ENCODE measurements around the gene CATSPERD. TPM values are rescaled to one million over a fixed set of nuclear protein-coding genes. Genes with fewer than 3 reads are reported as not detected.
A peak's percentile ranks its signal among the peaks of the same experiment; 100 is the strongest.
"Not testable (repeated sequence)": the region's sequence is repeated elsewhere in the genome, so short reads cannot be mapped to it uniquely, and the experiment has no call there.

Gene CATSPERD
- polyA plus RNA-seq, 1 donor (not counting 4 experiments of a cell fraction or from before 2014, with no cell fraction given), result not detected

DNA sequence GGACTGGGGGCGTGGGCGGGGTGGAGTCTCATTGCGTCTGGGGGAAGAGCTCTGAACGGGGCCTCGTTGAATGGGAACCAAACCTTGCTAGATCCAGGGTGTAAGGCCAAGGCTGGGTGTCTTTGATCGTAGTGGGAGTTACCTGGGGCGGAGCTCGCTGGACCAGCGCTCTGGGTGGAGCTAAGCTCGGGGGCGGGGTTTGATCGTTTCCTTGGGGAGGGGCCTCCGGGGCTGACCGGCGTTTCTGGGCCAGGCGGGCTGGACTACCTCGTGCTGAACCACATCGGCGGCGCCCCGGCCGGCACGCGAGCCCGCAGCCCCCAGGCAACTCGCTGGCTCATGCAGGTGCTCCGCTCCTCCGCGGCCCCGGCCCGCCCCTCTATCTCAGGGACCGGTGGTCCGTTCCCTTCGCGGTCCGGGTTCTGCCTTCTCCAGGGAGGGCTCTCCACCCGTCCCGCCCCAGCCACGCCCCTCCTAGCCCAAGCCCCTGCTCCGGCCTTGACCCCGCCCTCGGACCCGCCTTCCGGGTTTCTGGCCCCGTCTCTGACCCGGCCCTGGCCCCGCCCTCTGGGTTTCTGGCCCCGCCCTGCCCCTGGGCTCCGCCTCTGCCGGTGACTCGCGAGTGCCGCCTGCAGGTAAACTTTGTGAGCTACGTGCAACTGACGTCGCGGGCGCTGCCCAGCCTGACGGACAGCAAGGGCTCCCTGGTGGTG is 33.6 kb upstream of the CATSPERD start:
- dilution Hi-C loops (cut with MboI; ENCODE audit: extremely low pct_ligation_motif_present, low sequenced_read_pairs), result no loop called here
- Histone ChIP-seq H3K27ac (ENCODE audit: control insufficient read depth, insufficient read depth, low read length) (peak overlapping the region; percentile 54), H3K9me3 (ENCODE audit: control insufficient read depth, low read depth, low read length) (no peaks in the 10 kb centered on the region), H3K36me3 (ENCODE audit: control insufficient read depth in 2 of 2, extremely low read depth in 1 of 2, insufficient read depth in 2 of 2, low read length in 2 of 2) (peaks cover 1 to 5% of the 10 kb centered on the region in 2 experiments), H3K4me3 (ENCODE audit: control insufficient read depth in 2 of 3, extremely low read depth in 1 of 3, insufficient read depth in 2 of 3, low read depth in 1 of 3, low read length in 3 of 3) (peak overlapping the region; percentile 52 to 69 (median 62)), H3K27me3 (ENCODE audit: control insufficient read depth, extremely low read depth, insufficient read depth, low read length) (no peaks in the 10 kb centered on the region), H3K9me1 (ENCODE audit: control insufficient read depth, extremely low read depth, insufficient read depth, low read length) (no peaks in the 10 kb centered on the region), H3K4me2 (ENCODE audit: control insufficient read depth, extremely low read depth, insufficient read depth, low read depth, low read length) (peak overlapping the region; percentile 60), H3K79me2 (ENCODE audit: control insufficient read depth, insufficient read depth, low read length) (peaks cover 17% of the 10 kb centered on the region), H4K20me1 (ENCODE audit: control insufficient read depth, extremely low read depth, insufficient read depth, low read length) (peaks cover 10% of the 10 kb centered on the region), H3K9ac (ENCODE audit: control insufficient read depth, extremely low read depth, insufficient read depth, low read length) (peak overlapping the region; percentile 71), H3K4me1 (ENCODE audit: control insufficient read depth, extremely low read depth, insufficient read depth, low read length) (peaks cover 7% of the 10 kb centered on the region), H2AFZ (ENCODE audit: control insufficient read depth, low read length) (peak overlapping the region; percentile 81)
- FAIRE-seq (peak; percentile 32), DNase-seq (ENCODE audit: low read depth, low spot score) (peak; percentile 76)
- TF ChIP-seq, protein P1, sequence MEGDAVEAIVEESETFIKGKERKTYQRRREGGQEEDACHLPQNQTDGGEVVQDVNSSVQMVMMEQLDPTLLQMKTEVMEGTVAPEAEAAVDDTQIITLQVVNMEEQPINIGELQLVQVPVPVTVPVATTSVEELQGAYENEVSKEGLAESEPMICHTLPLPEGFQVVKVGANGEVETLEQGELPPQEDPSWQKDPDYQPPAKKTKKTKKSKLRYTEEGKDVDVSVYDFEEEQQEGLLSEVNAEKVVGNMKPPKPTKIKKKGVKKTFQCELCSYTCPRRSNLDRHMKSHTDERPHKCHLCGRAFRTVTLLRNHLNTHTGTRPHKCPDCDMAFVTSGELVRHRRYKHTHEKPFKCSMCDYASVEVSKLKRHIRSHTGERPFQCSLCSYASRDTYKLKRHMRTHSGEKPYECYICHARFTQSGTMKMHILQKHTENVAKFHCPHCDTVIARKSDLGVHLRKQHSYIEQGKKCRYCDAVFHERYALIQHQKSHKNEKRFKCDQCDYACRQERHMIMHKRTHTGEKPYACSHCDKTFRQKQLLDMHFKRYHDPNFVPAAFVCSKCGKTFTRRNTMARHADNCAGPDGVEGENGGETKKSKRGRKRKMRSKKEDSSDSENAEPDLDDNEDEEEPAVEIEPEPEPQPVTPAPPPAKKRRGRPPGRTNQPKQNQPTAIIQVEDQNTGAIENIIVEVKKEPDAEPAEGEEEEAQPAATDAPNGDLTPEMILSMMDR (optimal IDR thresholded peaks at IDR 0.05 in 1 of 3, IDR thresholded peaks at IDR 0.05 in 1 of 3, conservative IDR thresholded peaks at IDR 0.05 in 1 of 3; ENCODE audit: extremely low read depth in 1 of 3, insufficient read depth in 2 of 3, low read length in 3 of 3), result peak; percentile 63 to 96 (median 93)
- TF ChIP-seq EZH2 (IDR thresholded peaks at IDR 0.05; ENCODE audit: low read length), result no peak

DNA sequence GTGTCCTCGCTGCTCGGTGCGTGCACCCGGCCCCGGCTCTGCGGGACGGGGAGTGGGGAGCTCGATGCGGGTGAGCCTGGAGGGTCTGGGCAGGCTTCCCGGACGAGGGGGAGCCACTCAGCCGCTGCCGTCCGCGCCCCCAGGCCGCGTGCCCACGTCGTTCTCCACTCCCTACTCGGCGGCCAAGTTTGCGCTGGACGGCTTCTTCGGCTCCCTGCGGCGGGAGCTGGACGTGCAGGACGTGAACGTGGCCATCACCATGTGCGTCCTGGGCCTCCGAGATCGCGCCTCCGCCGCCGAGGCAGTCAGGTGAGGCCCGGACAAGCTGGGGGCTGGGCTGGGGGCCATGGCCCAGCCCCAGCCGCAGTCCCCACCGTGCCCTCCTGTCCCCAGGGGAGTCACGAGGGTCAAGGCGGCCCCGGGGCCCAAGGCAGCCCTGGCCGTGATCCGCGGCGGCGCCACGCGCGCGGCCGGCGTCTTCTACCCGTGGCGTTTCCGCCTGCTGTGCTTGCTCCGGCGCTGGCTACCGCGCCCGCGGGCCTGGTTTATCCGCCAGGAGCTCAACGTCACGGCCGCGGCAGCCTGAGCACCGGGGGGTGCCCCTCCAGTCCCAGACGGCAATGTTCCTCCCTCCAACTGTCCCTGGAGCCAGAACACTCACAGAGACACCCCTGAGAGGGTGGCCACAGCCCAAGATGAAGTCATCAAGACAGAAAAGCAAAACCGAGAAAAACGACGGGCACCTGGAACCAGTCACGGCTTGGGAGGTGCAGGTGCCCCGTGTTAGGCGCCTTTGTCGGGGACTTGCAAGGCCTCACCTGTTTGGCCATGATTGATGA is 32.9 kb upstream of the CATSPERD start:
- Histone ChIP-seq H3K36me3 (ENCODE audit: control insufficient read depth in 2 of 2, extremely low read depth in 1 of 2, insufficient read depth in 2 of 2, low read length in 2 of 2) (peaks cover 7 to 13% of the 10 kb centered on the region in 2 experiments), H3K27ac (ENCODE audit: control insufficient read depth, insufficient read depth, low read length) (peak overlapping the region; percentile 26), H3K4me1 (ENCODE audit: control insufficient read depth, extremely low read depth, insufficient read depth, low read length) (peaks cover 10% of the 10 kb centered on the region), H3K4me2 (ENCODE audit: control insufficient read depth, extremely low read depth, insufficient read depth, low read depth, low read length) (peak overlapping the region; percentile 60), H3K9me1 (ENCODE audit: control insufficient read depth, extremely low read depth, insufficient read depth, low read length) (no peaks in the 10 kb centered on the region), H3K9ac (ENCODE audit: control insufficient read depth, extremely low read depth, insufficient read depth, low read length) (peak overlapping the region; percentile 47), H3K79me2 (ENCODE audit: control insufficient read depth, insufficient read depth, low read length) (peaks cover 25% of the 10 kb centered on the region), H3K27me3 (ENCODE audit: control insufficient read depth, extremely low read depth, insufficient read depth, low read length) (no peaks in the 10 kb centered on the region), H4K20me1 (ENCODE audit: control insufficient read depth, extremely low read depth, insufficient read depth, low read length) (peaks cover 18% of the 10 kb centered on the region), H3K9me3 (ENCODE audit: control insufficient read depth, low read depth, low read length) (no peaks in the 10 kb centered on the region), H3K4me3 (ENCODE audit: control insufficient read depth in 2 of 3, extremely low read depth in 1 of 3, insufficient read depth in 2 of 3, low read depth in 1 of 3, low read length in 3 of 3) (peak overlapping the region; percentile 34 to 69 (median 52)), H2AFZ (ENCODE audit: control insufficient read depth, low read length) (peak overlapping the region; percentile 81)
- TF ChIP-seq EZH2 (IDR thresholded peaks at IDR 0.05; ENCODE audit: low read length), result no peak
- TF ChIP-seq, protein P1 (optimal IDR thresholded peaks at IDR 0.05 in 1 of 3, IDR thresholded peaks at IDR 0.05 in 1 of 3, conservative IDR thresholded peaks at IDR 0.05 in 1 of 3; ENCODE audit: extremely low read depth in 1 of 3, insufficient read depth in 2 of 3, low read length in 3 of 3), result no peak
- dilution Hi-C loops (cut with MboI; ENCODE audit: extremely low pct_ligation_motif_present, low sequenced_read_pairs), result no loop called here
- FAIRE-seq (no peak), DNase-seq (ENCODE audit: low read depth, low spot score) (no peak)

DNA sequence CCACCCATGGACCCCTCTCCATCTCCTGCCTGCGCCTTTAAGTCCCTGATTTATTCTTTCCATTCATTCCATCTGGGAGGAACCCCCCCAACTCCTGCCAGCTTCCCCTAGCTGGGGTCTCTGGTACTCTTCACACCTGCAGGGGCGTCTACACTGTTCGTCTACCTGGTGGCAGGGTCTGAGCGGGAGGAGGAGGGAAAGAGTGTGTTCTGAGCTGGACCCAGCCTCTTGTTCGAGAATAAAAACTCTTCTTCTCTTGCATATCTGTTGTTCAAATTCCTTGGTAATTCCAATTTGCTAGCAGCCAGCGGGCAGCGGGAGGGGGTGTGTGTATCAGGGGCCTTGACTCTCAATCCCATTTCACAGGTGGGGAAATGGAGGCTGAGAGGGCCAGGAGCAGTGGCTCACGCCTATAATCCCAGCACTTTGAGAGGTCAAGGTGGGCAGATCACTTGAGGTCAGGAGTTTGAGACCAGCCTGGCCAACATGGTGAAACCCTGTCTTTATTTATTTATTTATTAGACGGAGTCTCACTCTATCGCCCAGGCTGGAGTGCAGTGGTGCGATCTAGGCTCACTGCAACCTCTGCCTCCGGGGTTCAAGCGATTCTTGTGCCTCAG is 32.1 kb upstream of the CATSPERD start:
- H3K9me3 ChIP-seq (ENCODE audit: control insufficient read depth, low read depth, low read length); H3K9ac ChIP-seq (ENCODE audit: control insufficient read depth, extremely low read depth, insufficient read depth, low read length); FAIRE-seq; dilution Hi-C loops (cut with MboI; ENCODE audit: extremely low pct_ligation_motif_present, low sequenced_read_pairs); H3K27ac ChIP-seq (ENCODE audit: control insufficient read depth, insufficient read depth, low read length); DNase-seq (ENCODE audit: low read depth, low spot score); H3K27me3 ChIP-seq (ENCODE audit: control insufficient read depth, extremely low read depth, insufficient read depth, low read length); H3K4me3 ChIP-seq (ENCODE audit: control insufficient read depth in 2 of 3, extremely low read depth in 1 of 3, insufficient read depth in 2 of 3, low read depth in 1 of 3, low read length in 3 of 3); H3K4me1 ChIP-seq (ENCODE audit: control insufficient read depth, extremely low read depth, insufficient read depth, low read length); H3K4me2 ChIP-seq (ENCODE audit: control insufficient read depth, extremely low read depth, insufficient read depth, low read depth, low read length); H2AFZ ChIP-seq (ENCODE audit: control insufficient read depth, low read length); H3K9me1 ChIP-seq (ENCODE audit: control insufficient read depth, extremely low read depth, insufficient read depth, low read length): not testable (repeated sequence)
- Histone ChIP-seq H4K20me1 (ENCODE audit: control insufficient read depth, extremely low read depth, insufficient read depth, low read length) (peaks cover 26% of the 10 kb centered on the region), H3K79me2 (ENCODE audit: control insufficient read depth, insufficient read depth, low read length) (peaks cover 33% of the 10 kb centered on the region), H3K36me3 (ENCODE audit: control insufficient read depth in 2 of 2, extremely low read depth in 1 of 2, insufficient read depth in 2 of 2, low read length in 2 of 2) (peaks cover 9 to 19% of the 10 kb centered on the region in 2 experiments)
